ENCODE results near the gene AGL. TPM values are rescaled to one million over a fixed set of nuclear protein-coding genes. Genes with fewer than 3 reads are reported as not detected.

The AGL gene
- total and polyA plus RNA-seq, 2 experiments from 2014 or later = 13.4 to 22.9 TPM

DNA sequence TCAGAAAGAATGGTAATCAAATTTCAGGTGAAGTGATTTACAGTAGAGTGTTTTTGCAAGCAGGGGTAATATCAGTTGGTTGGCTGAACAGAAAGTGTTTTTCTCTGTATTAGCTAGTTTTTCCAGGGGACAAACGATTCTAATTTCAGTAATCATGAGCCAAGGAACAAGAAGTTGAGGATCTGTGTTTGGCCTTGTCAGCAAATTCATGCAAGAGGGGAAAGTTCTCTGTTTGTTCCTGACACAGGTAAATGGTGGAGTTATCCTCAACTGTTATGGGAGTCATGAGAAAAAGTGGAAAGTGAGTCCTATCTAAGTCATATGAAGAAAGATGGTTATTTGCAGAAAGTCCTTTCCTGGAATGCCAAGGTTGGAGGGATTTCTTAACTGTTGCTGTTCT is 95.0 kb downstream of the AGL start:
- H3K9me3 Mint-ChIP-seq = no peaks in the 10 kb centered on the region
- no peak overlapping the region for H3K27ac ChIP-seq (ENCODE audit: low read depth)
- H3K4me3 Mint-ChIP-seq = no peak overlapping the region
- no peak for ATAC-seq
- H3K36me3 Mint-ChIP-seq (ENCODE audit: low read depth) = no peaks in the 10 kb centered on the region
- no peaks in the 10 kb centered on the region for H3K36me3 ChIP-seq (ENCODE audit: insufficient read depth)
- no peak for DNase-seq (ENCODE audit: low spot score)
- no peak overlapping the region for H3K4me2 ChIP-seq
- no peak overlapping the region for H3K27ac Mint-ChIP-seq
- H3K27me3 ChIP-seq (ENCODE audit: insufficient read depth) = no peaks in the 10 kb centered on the region
- H3K4me1 ChIP-seq (ENCODE audit: insufficient read depth) = no peaks in the 10 kb centered on the region
- H3K4me3 ChIP-seq = no peak overlapping the region
- no peak for TF ChIP-seq NANOG (IDR thresholded peaks at IDR 0.05; ENCODE audit: borderline replicate concordance)
- TF ChIP-seq, protein P1, sequence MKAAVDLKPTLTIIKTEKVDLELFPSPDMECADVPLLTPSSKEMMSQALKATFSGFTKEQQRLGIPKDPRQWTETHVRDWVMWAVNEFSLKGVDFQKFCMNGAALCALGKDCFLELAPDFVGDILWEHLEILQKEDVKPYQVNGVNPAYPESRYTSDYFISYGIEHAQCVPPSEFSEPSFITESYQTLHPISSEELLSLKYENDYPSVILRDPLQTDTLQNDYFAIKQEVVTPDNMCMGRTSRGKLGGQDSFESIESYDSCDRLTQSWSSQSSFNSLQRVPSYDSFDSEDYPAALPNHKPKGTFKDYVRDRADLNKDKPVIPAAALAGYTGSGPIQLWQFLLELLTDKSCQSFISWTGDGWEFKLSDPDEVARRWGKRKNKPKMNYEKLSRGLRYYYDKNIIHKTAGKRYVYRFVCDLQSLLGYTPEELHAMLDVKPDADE (IDR thresholded peaks at IDR 0.05) = no peak
- TF ChIP-seq, protein P2, sequence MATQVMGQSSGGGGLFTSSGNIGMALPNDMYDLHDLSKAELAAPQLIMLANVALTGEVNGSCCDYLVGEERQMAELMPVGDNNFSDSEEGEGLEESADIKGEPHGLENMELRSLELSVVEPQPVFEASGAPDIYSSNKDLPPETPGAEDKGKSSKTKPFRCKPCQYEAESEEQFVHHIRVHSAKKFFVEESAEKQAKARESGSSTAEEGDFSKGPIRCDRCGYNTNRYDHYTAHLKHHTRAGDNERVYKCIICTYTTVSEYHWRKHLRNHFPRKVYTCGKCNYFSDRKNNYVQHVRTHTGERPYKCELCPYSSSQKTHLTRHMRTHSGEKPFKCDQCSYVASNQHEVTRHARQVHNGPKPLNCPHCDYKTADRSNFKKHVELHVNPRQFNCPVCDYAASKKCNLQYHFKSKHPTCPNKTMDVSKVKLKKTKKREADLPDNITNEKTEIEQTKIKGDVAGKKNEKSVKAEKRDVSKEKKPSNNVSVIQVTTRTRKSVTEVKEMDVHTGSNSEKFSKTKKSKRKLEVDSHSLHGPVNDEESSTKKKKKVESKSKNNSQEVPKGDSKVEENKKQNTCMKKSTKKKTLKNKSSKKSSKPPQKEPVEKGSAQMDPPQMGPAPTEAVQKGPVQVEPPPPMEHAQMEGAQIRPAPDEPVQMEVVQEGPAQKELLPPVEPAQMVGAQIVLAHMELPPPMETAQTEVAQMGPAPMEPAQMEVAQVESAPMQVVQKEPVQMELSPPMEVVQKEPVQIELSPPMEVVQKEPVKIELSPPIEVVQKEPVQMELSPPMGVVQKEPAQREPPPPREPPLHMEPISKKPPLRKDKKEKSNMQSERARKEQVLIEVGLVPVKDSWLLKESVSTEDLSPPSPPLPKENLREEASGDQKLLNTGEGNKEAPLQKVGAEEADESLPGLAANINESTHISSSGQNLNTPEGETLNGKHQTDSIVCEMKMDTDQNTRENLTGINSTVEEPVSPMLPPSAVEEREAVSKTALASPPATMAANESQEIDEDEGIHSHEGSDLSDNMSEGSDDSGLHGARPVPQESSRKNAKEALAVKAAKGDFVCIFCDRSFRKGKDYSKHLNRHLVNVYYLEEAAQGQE (IDR thresholded peaks at IDR 0.05; ENCODE audit: unreplicated experiment) = no peak
- no peak for TF ChIP-seq EZH2phosphoT487 (IDR thresholded peaks at IDR 0.05; ENCODE audit: unreplicated experiment)
- no peak for TF ChIP-seq POLR2AphosphoS5 (IDR thresholded peaks at IDR 0.05; ENCODE audit: low read depth)
- no peak for TF ChIP-seq JUNB (IDR thresholded peaks at IDR 0.05; ENCODE audit: unreplicated experiment)
- TF ChIP-seq, protein P3, sequence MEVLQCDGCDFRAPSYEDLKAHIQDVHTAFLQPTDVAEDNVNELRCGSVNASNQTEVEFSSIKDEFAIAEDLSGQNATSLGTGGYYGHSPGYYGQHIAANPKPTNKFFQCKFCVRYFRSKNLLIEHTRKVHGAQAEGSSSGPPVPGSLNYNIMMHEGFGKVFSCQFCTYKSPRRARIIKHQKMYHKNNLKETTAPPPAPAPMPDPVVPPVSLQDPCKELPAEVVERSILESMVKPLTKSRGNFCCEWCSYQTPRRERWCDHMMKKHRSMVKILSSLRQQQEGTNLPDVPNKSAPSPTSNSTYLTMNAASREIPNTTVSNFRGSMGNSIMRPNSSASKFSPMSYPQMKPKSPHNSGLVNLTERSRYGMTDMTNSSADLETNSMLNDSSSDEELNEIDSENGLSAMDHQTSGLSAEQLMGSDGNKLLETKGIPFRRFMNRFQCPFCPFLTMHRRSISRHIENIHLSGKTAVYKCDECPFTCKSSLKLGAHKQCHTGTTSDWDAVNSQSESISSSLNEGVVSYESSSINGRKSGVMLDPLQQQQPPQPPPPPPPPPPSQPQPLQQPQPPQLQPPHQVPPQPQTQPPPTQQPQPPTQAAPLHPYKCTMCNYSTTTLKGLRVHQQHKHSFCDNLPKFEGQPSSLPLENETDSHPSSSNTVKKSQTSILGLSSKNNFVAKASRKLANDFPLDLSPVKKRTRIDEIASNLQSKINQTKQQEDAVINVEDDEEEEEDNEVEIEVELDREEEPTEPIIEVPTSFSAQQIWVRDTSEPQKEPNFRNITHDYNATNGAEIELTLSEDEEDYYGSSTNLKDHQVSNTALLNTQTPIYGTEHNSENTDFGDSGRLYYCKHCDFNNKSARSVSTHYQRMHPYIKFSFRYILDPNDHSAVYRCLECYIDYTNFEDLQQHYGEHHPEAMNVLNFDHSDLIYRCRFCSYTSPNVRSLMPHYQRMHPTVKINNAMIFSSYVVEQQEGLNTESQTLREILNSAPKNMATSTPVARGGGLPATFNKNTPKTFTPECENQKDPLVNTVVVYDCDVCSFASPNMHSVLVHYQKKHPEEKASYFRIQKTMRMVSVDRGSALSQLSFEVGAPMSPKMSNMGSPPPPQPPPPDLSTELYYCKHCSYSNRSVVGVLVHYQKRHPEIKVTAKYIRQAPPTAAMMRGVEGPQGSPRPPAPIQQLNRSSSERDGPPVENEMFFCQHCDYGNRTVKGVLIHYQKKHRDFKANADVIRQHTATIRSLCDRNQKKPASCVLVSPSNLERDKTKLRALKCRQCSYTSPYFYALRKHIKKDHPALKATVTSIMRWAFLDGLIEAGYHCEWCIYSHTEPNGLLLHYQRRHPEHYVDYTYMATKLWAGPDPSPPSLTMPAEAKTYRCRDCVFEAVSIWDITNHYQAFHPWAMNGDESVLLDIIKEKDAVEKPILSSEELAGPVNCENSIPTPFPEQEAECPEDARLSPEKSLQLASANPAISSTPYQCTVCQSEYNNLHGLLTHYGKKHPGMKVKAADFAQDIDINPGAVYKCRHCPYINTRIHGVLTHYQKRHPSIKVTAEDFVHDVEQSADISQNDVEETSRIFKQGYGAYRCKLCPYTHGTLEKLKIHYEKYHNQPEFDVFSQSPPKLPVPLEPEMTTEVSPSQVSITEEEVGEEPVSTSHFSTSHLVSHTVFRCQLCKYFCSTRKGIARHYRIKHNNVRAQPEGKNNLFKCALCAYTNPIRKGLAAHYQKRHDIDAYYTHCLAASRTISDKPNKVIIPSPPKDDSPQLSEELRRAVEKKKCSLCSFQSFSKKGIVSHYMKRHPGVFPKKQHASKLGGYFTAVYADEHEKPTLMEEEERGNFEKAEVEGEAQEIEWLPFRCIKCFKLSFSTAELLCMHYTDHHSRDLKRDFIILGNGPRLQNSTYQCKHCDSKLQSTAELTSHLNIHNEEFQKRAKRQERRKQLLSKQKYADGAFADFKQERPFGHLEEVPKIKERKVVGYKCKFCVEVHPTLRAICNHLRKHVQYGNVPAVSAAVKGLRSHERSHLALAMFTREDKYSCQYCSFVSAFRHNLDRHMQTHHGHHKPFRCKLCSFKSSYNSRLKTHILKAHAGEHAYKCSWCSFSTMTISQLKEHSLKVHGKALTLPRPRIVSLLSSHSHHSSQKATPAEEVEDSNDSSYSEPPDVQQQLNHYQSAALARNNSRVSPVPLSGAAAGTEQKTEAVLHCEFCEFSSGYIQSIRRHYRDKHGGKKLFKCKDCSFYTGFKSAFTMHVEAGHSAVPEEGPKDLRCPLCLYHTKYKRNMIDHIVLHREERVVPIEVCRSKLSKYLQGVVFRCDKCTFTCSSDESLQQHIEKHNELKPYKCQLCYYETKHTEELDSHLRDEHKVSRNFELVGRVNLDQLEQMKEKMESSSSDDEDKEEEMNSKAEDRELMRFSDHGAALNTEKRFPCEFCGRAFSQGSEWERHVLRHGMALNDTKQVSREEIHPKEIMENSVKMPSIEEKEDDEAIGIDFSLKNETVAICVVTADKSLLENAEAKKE (CRISPR knock-in tag; IDR thresholded peaks at IDR 0.05) = no peak
- TF ChIP-seq ZNF114 (CRISPR knock-in tag; IDR thresholded peaks at IDR 0.05) = no peak
- TF ChIP-seq STAT1 (IDR thresholded peaks at IDR 0.05; ENCODE audit: unreplicated experiment) = no peak
- TF ChIP-seq, protein P4, sequence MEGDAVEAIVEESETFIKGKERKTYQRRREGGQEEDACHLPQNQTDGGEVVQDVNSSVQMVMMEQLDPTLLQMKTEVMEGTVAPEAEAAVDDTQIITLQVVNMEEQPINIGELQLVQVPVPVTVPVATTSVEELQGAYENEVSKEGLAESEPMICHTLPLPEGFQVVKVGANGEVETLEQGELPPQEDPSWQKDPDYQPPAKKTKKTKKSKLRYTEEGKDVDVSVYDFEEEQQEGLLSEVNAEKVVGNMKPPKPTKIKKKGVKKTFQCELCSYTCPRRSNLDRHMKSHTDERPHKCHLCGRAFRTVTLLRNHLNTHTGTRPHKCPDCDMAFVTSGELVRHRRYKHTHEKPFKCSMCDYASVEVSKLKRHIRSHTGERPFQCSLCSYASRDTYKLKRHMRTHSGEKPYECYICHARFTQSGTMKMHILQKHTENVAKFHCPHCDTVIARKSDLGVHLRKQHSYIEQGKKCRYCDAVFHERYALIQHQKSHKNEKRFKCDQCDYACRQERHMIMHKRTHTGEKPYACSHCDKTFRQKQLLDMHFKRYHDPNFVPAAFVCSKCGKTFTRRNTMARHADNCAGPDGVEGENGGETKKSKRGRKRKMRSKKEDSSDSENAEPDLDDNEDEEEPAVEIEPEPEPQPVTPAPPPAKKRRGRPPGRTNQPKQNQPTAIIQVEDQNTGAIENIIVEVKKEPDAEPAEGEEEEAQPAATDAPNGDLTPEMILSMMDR (conservative IDR thresholded peaks at IDR 0.05; ENCODE audit: low read depth in 2 of 2) = no peak
- no peak for TF ChIP-seq ZNF331 (CRISPR knock-in tag; IDR thresholded peaks at IDR 0.05; ENCODE audit: low read depth)
- peaks cover 3% of the 10 kb centered on the region; the same call in 1 of the 3 replicates for H3K4me1 Mint-ChIP-seq
- H3K9me2 ChIP-seq (ENCODE audit: insufficient read depth) = no peaks in the 10 kb centered on the region; the same call in 1 of the 2 replicates
- no peaks in the 10 kb centered on the region for H4K20me1 ChIP-seq (replicated peaks; ENCODE audit: insufficient read depth)
- H3K79me2 ChIP-seq (replicated peaks; ENCODE audit: insufficient read depth) = no peaks in the 10 kb centered on the region
- peak overlapping the region; percentile 60; the same call in 1 of the 2 replicates for H2AFZ ChIP-seq
- H3K27me3 Mint-ChIP-seq (ENCODE audit: insufficient read depth, low read depth, poor library complexity) = peaks cover 5% of the 10 kb centered on the region
- H3F3A ChIP-seq (replicated peaks; ENCODE audit: low read depth) = no peaks in the 10 kb centered on the region

Data from GM23338 (cell line).